Measurements from ENCODE around the gene RASGRP1.

- TF ChIP-seq CTCF (IDR thresholded peaks at IDR 0.05 in 2 of 3, conservative IDR thresholded peaks at IDR 0.05 in 1 of 3; ENCODE audit: borderline replicate concordance in 1 of 3, insufficient read depth in 1 of 3, low read depth in 2 of 3, low read length in 2 of 3) (no peak), POLR2A (IDR thresholded peaks at IDR 0.05; ENCODE audit: borderline replicate concordance, extremely low read depth, insufficient read depth, insufficient read length) (no peak), YY1 (IDR thresholded peaks at IDR 0.05; ENCODE audit: extremely low read depth, insufficient replicate concordance, low read depth, low read length) (no peak), EZH2phosphoT487 (IDR thresholded peaks at IDR 0.05; ENCODE audit: borderline replicate concordance) (no peak), REST (IDR thresholded peaks at IDR 0.05; ENCODE audit: low read depth) (no peak), MAX (IDR thresholded peaks at IDR 0.05) (no peak), EZH2 (IDR thresholded peaks at IDR 0.05) (no peak), RAD21 (IDR thresholded peaks at IDR 0.05; ENCODE audit: low read depth) (no peak), ZBTB33 (IDR thresholded peaks at IDR 0.05; ENCODE audit: extremely low read depth, insufficient replicate concordance, low read length) (no peak), POLR2AphosphoS5 (IDR thresholded peaks at IDR 0.05; ENCODE audit: low read depth, low read length) (no peak), ZFX (IDR thresholded peaks at IDR 0.05) (no peak), JUND (IDR thresholded peaks at IDR 0.05) (no peak), SIN3A (IDR thresholded peaks at IDR 0.05; ENCODE audit: low read depth) (no peak), ZNF274 (IDR thresholded peaks at IDR 0.05; ENCODE audit: low read depth, low read length) (no peak)
These were observed 6.1 kb downstream of the RASGRP1 start for GRCh38 chr15:38558372-38559059.

Measured in HCT116 (cell line).